Esophagus muscularis mucosa (tissue), 4 donors: ENCODE measurements around the gene CLCN7. TPM values are rescaled to one million over a fixed set of nuclear protein-coding genes. Genes with fewer than 3 reads are reported as not detected.

Experiments
- DNase-seq: peaks from one replicate; pipeline ENCODE4 v3.0.0-alpha.2; 2017; ENCODE audit errors: extremely low spot score
- H3K27ac ChIP-seq, 4 donors: fragments of 200-600 bp; sonication (generic); replicated peaks in 1 of 4; 1 replicate in 3 of 4; 2 replicates in 1 of 4; pipeline ENCODE4 v1.5.1; 2016 to 2019; ENCODE audit warnings: mild to moderate bottlenecking in 1 of 4
- H3K27me3 ChIP-seq, 4 donors: fragments of 200-600 bp; sonication (generic); one replicate each; pipeline versions ENCODE4 v1.5.1 to v1.6.0; 2016 to 2019
- H3K36me3 ChIP-seq, 4 donors: fragments of 200-600 bp; sonication (generic); one replicate each; pipeline ENCODE4 v1.5.1; 2016 to 2019
- H3K4me1 ChIP-seq, 4 donors: fragments of 200-600 bp; sonication (generic); one replicate each; pipeline ENCODE4 v1.5.1; 2016 to 2019
- H3K4me3 ChIP-seq, 4 donors: fragments of 200-600 bp; sonication (generic); 1 replicate in 2 of 4; 2 replicates in 2 of 4; pipeline ENCODE4 v1.5.1; 2016 to 2019; ENCODE audit warnings: mild to moderate bottlenecking in 4 of 4, moderate library complexity in 1 of 4
- H3K9me3 ChIP-seq, 4 donors: fragments of 200-600 bp; sonication (generic); 1 replicate in 3 of 4; 2 replicates in 1 of 4; pipeline ENCODE4 v1.5.1; 2016 to 2019
- EP300 ChIP-seq: sonication (generic); formaldehyde crosslinking; IDR thresholded peaks from one replicate; pipeline ENCODE4 v1.6.1; 2017; ENCODE audit warnings: antibody characterized with exemption
- POLR2A ChIP-seq: fragments of 450-650 bp; IDR thresholded peaks from one replicate; pipeline ENCODE4 v1.6.1; 2017; ENCODE audit warnings: antibody characterized with exemption, moderate library complexity, mild to moderate bottlenecking, low read depth
- POLR2AphosphoS5 ChIP-seq, 2 donors: sonication (generic); formaldehyde crosslinking; IDR thresholded peaks; one replicate each; pipeline ENCODE4 v1.6.1; 2017; ENCODE audit warnings: antibody characterized with exemption in 2 of 2
- WGBS: methylation state at CpG from one replicate; pipeline ENCODE4 v1.1.5; 2018; 5-methylcytosine and 5-hydroxymethylcytosine counted together
- intact Hi-C: fragments of 100-400 bp; cut with DNase I; formaldehyde crosslinking; loops from one replicate; pipeline ENCODE4 v1.15.1; 2023
- total RNA-seq, 4 donors: library from RNA; depleted of rRNA; stranded (reverse); fragments of >200 nt; gene quantifications; one replicate each; pipeline versions ENCODE4 v1.1.0 to v1.2.1, GENCODE V29; 2016
- TF ChIP-seq, protein P1 (sequence below), 3 experiments: fragments of 200-600 bp in 2 of 3; fragments of 450-650 bp in 1 of 3; sonication (generic) in 2 of 3; IDR thresholded peaks; one replicate each; pipeline ENCODE4 v1.5.1; 2017 to 2019; ENCODE audit warnings: antibody characterized with exemption in 3 of 3, mild to moderate bottlenecking in 2 of 3, moderate library complexity in 1 of 3

Gene CLCN7
- total RNA-seq, 4 donors from 2014 or later = 41.5 to 130 (median 71.9) TPM

GRCh38 chr16:1519831-1520230 is 45.0 kb upstream of the CLCN7 start:
- Histone ChIP-seq H3K27ac (no peak overlapping the region), H3K4me3 (no peak overlapping the region), H3K4me1 (no peaks in the 10 kb centered on the region), H3K27me3 (no peaks in the 10 kb centered on the region), H3K9me3 (peaks cover 0 to 7% (median 0%) of the 10 kb centered on the region in 4 donors), H3K36me3 (peaks cover 12 to 75% (median 42%) of the 10 kb centered on the region in 4 donors)
- TF ChIP-seq POLR2AphosphoS5 (IDR thresholded peaks at IDR 0.05) = no peak
- no peak for DNase-seq
- intact Hi-C loops = no loop called here
- no CpG with 5 or more reads among the region's 17 CpGs for WGBS

DNA sequence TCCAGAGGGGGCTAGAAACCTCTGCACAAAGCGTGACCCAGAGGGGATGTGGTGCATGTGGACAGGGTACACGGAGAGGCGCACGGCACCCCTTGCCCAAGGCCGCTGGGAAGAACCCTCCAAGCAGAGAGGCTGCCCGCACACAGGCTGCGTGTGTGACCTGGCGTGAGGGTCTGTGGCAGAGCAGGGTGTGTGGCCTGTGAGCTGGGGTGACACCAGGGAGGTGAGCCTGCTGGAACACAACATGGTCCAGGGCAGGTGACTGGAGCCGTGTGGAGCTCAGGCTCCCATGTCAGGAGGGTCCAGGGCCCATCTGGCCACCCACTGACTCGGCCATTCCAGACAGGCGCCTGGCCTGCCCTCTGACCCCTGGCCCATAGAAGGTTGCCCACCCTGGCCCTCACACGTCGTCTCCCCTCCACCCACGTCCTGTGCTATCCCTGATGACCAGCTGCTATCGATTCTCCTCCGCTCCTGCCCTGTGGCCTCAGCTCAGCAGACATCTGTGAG is 43.9 kb upstream of the CLCN7 start:
- H3K36me3 ChIP-seq = peaks cover 12 to 70% (median 38%) of the 10 kb centered on the region in 4 donors
- no peak overlapping the region for H3K27ac ChIP-seq
- TF ChIP-seq POLR2AphosphoS5 (IDR thresholded peaks at IDR 0.05) (no peak), POLR2A (no peak), EP300 (no peak)
- TF ChIP-seq, protein P1, sequence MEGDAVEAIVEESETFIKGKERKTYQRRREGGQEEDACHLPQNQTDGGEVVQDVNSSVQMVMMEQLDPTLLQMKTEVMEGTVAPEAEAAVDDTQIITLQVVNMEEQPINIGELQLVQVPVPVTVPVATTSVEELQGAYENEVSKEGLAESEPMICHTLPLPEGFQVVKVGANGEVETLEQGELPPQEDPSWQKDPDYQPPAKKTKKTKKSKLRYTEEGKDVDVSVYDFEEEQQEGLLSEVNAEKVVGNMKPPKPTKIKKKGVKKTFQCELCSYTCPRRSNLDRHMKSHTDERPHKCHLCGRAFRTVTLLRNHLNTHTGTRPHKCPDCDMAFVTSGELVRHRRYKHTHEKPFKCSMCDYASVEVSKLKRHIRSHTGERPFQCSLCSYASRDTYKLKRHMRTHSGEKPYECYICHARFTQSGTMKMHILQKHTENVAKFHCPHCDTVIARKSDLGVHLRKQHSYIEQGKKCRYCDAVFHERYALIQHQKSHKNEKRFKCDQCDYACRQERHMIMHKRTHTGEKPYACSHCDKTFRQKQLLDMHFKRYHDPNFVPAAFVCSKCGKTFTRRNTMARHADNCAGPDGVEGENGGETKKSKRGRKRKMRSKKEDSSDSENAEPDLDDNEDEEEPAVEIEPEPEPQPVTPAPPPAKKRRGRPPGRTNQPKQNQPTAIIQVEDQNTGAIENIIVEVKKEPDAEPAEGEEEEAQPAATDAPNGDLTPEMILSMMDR (IDR thresholded peaks at IDR 0.05) = no peak
- H3K27me3 ChIP-seq = no peaks in the 10 kb centered on the region
- 90% methylated on average over 13 of the region's 16 CpGs for WGBS
- intact Hi-C loops = no loop called here
- H3K4me1 ChIP-seq = no peaks in the 10 kb centered on the region
- H3K9me3 ChIP-seq = peaks cover 0 to 7% (median 3%) of the 10 kb centered on the region in 4 donors
- H3K4me3 ChIP-seq = no peak overlapping the region
- no peak for DNase-seq

DNA sequence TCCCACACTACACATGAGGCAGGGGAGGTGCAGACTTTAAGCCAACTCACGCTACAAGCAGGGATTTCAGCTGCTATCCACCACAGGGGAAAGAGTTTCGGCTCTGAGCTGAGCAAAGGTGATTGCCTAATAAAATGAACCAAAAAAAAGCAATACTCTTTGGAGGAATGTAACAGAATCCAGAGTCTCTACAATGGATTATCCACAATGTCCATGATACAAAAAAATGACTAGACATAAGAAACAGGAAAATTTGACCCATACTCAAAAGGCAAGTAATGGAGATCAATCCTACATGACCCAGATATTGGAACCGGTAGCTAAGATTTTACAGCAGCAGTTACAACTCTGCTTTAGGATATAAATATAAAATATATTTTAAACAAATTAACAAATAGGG is 39.7 kb upstream of the CLCN7 start:
- WGBS = 65% methylated on average over 3 of the region's 3 CpGs
- intact Hi-C loops = no loop called here
- peaks cover 0 to 7% (median 3%) of the 10 kb centered on the region in 4 donors for H3K9me3 ChIP-seq
- H3K4me1 ChIP-seq = peaks cover 12 to 13% (median 12%) of the 10 kb centered on the region in 4 donors
- DNase-seq = no peak
- no peak overlapping the region for H3K27ac ChIP-seq
- TF ChIP-seq POLR2A (no peak), POLR2AphosphoS5 (IDR thresholded peaks at IDR 0.05) (no peak), EP300 (no peak)
- TF ChIP-seq, protein P1 (IDR thresholded peaks at IDR 0.05) = no peak
- no peaks in the 10 kb centered on the region for H3K27me3 ChIP-seq
- peaks cover under 1 to 68% (median 32%) of the 10 kb centered on the region in 4 donors for H3K36me3 ChIP-seq
- H3K4me3 ChIP-seq = no peak overlapping the region

DNA sequence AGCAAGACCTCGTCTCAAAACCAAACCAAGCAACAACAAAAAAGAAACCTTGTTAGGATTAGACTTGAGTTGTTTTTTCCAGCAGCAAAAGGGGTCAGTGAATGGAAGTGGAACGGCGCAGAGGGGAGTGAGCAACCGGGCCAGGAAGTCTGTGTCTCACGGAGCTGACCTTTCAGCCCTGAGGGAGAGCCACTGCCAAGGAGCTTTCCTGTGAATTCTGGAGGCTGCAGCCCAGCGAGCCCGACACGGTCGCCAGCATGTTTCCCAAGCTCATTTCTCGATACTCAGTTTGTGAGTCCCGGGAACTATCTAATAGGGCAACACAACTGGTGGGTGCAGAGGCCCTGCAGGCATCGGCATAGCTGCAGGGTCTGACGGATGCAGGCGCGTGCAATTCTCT is 37.9 kb upstream of the CLCN7 start:
- 61% methylated on average over 15 of the region's 15 CpGs for WGBS
- TF ChIP-seq POLR2AphosphoS5 (IDR thresholded peaks at IDR 0.05) (no peak), POLR2A (no peak)
- Histone ChIP-seq H3K27ac (peak overlapping the region in 1 of 4 donors; percentile 30), H3K4me3 (no peak overlapping the region), H3K4me1 (peaks cover 16 to 24% (median 21%) of the 10 kb centered on the region in 4 donors), H3K27me3 (no peaks in the 10 kb centered on the region), H3K36me3 (peaks cover 0 to 68% (median 36%) of the 10 kb centered on the region in 4 donors), H3K9me3 (peaks cover 0 to 7% (median 3%) of the 10 kb centered on the region in 4 donors)
- intact Hi-C loops = no loop called here
- no peak for DNase-seq

DNA sequence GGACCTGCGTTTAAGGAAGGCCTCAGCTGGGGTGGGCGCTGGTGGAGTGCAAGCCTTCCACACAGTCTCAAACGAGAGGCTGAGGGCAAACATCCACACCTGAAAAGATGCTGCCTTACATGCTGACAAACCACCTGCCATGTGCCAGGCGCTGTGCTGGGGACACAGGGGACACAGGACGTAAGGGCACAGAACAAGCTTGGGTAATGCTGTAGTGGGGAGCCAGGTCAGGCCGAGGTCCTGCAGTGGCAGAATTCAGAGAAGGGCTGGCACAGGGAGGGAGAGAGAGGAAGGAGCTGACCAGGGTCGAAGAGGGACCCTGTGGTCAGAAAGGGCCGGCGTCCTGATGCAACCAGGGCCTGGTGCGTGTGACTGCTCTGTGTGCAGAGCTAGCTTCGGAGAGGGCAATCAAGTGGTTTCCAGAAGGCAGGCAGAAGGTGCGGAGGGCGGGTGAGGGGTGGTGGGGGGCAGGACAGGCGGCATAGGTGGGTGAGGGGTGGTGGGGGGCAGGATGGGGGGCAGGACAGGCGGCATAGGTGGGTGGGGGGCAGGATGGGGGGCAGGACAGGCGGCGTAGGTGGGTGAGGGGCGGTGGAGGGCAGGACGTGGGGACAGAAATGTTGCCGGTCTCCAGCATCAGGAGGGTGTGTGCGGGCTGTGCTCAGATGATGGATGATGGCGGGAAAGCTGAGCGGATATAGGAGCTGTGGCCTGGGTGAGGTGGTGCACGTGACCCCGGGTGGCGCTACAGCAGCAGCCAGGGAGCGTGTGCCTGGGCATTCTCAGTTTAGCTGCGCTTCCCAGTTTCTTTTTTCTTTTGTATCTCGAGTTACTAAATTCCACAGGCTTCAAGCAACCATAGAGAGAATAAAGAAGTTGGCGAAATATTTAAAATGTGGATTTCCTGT is 37.1 kb upstream of the CLCN7 start:
- Histone ChIP-seq H3K9me3 (peaks cover 0 to 7% (median 3%) of the 10 kb centered on the region in 4 donors), H3K4me3 (no peak overlapping the region), H3K4me1 (peaks cover 16 to 24% (median 21%) of the 10 kb centered on the region in 4 donors), H3K27ac (peak overlapping the region in 1 of 4 donors; percentile 30), H3K27me3 (no peaks in the 10 kb centered on the region), H3K36me3 (peaks cover 0 to 72% (median 43%) of the 10 kb centered on the region in 4 donors)
- DNase-seq = no peak
- WGBS = 69% methylated on average over 30 of the region's 30 CpGs
- intact Hi-C loops = no loop called here
- TF ChIP-seq, protein P1 (IDR thresholded peaks at IDR 0.05) = no peak
- TF ChIP-seq EP300 = no peak
- TF ChIP-seq POLR2A = no peak
- no peak for TF ChIP-seq POLR2AphosphoS5 (IDR thresholded peaks at IDR 0.05)
